ENCODE measurements around the gene ENOX2.

The ENOX2 gene

DNA sequence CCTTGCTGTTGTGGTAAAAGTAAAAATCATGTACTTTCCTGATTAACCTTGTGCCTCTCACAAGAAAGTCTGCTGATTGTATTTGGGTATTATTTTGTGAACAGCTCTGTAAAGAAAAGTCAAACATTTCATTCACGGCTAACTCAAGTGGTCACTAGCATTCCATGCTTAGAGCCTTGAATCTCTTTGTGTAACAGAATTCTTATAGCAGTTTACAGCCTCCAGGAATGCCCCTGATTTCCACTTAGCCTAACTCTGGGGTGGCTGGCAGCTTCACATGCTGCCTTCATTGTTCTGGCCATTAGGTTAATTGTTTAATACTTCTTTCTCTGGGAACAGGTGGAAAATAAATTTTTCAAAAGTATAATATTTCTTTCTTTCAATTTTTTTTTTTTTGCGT, 274.5 kb downstream of the ENOX2 start:
- no CpG with 5 or more reads among the region's 2 CpGs for WGBS (ENCODE audit: extremely low coverage, insufficient coverage, insufficient read length)
- H2BK5ac ChIP-seq (ENCODE audit: low read depth, low read length, poor library complexity): no peak overlapping the region

GRCh38 chrX:130626521-130626920, 276.5 kb downstream of the ENOX2 start:
- DNase-seq: no peak
- Histone ChIP-seq H3K4me1 (ENCODE audit: control insufficient read depth in 1 of 2, insufficient read depth in 2 of 2, low read length in 2 of 2) (no peaks in the 10 kb centered on the region), H3K27me3 (ENCODE audit: insufficient read depth, low read length) (no peaks in the 10 kb centered on the region), H4K8ac (ENCODE audit: low read depth, low read length) (no peak overlapping the region), H3K79me1 (ENCODE audit: low read length) (no peaks in the 10 kb centered on the region), H2AFZ (ENCODE audit: insufficient read depth, low read length, poor library complexity) (no peak overlapping the region), H3K14ac (ENCODE audit: low read length) (no peak overlapping the region), H2BK5ac (ENCODE audit: low read depth, low read length, poor library complexity) (no peak overlapping the region), H4K12ac (ENCODE audit: low read depth, low read length) (no peak overlapping the region), H3K18ac (ENCODE audit: low read length) (no peak overlapping the region), H3K4me2 (ENCODE audit: low read length) (no peak overlapping the region), H3K9ac (ENCODE audit: low read length) (no peak overlapping the region), H3K23ac (ENCODE audit: low read length) (no peak overlapping the region), H3K79me2 (ENCODE audit: control insufficient read depth, insufficient read depth, low read length, poor library complexity) (no peaks in the 10 kb centered on the region), H3K4ac (ENCODE audit: low read depth, low read length) (no peak overlapping the region), H2AK5ac (ENCODE audit: low read length) (no peak overlapping the region), H3K9me3 (ENCODE audit: insufficient read depth, low read depth, low read length) (no peaks in the 10 kb centered on the region), H3K4me3 (ENCODE audit: low read depth, low read length) (no peak overlapping the region), H3K36me3 (ENCODE audit: control insufficient read depth in 1 of 2, insufficient read depth in 2 of 2, low read length in 2 of 2) (no peaks in the 10 kb centered on the region), H2BK12ac (ENCODE audit: low read length) (no peak overlapping the region), H2BK120ac (ENCODE audit: insufficient read depth, low read length, poor library complexity) (no peak overlapping the region), H3K27ac (ENCODE audit: low read depth, low read length) (no peak overlapping the region), H4K91ac (ENCODE audit: low read depth, low read length) (no peak overlapping the region)

More for the DNA sequence above, 274.5 kb downstream of the ENOX2 start:
- Histone ChIP-seq H3K79me2 (ENCODE audit: control insufficient read depth, insufficient read depth, low read length, poor library complexity) (no peaks in the 10 kb centered on the region), H2AK5ac (ENCODE audit: low read length) (no peak overlapping the region), H3K4me2 (ENCODE audit: low read length) (no peak overlapping the region), H3K23ac (ENCODE audit: low read length) (no peak overlapping the region), H4K91ac (ENCODE audit: low read depth, low read length) (no peak overlapping the region), H4K12ac (ENCODE audit: low read depth, low read length) (no peak overlapping the region), H2BK120ac (ENCODE audit: insufficient read depth, low read length, poor library complexity) (no peak overlapping the region), H3K79me1 (ENCODE audit: low read length) (no peaks in the 10 kb centered on the region), H3K4me1 (ENCODE audit: control insufficient read depth in 1 of 2, insufficient read depth in 2 of 2, low read length in 2 of 2) (no peaks in the 10 kb centered on the region), H3K4me3 (ENCODE audit: low read depth, low read length) (no peak overlapping the region), H3K27me3 (ENCODE audit: insufficient read depth, low read length) (no peaks in the 10 kb centered on the region), H3K18ac (ENCODE audit: low read length) (no peak overlapping the region), H3K36me3 (ENCODE audit: control insufficient read depth in 1 of 2, insufficient read depth in 2 of 2, low read length in 2 of 2) (no peaks in the 10 kb centered on the region), H3K14ac (ENCODE audit: low read length) (no peak overlapping the region), H3K9ac (ENCODE audit: low read length) (no peak overlapping the region), H3K4ac (ENCODE audit: low read depth, low read length) (no peak overlapping the region), H2AFZ (ENCODE audit: insufficient read depth, low read length, poor library complexity) (no peak overlapping the region), H3K9me3 (ENCODE audit: insufficient read depth, low read depth, low read length) (no peaks in the 10 kb centered on the region), H2BK12ac (ENCODE audit: low read length) (no peak overlapping the region), H3K27ac (ENCODE audit: low read depth, low read length) (no peak overlapping the region), H4K8ac (ENCODE audit: low read depth, low read length) (no peak overlapping the region)
- no peak for DNase-seq

DNA sequence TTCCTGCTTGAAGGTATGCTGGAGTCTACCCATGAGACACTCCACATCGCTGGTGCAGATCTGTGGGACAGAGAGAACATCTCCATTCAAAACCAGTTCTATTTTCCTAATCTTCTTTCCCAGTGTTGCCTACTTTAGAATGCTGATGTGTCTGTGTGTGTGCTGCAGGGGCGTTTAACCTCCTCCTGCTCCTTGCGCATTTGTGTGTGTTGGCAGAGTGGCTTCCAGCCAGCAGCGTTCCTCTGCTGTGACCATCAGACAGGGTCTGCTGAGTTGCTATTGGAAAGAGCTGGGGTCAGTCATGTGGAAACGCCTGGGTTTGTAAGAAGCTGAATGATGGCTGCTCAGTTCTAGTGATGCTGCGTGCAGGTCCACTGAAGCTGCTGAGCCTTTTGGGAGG, 277.6 kb downstream of the ENOX2 start:
- H4K8ac ChIP-seq (ENCODE audit: low read depth, low read length): no peak overlapping the region
- H3K79me1 ChIP-seq (ENCODE audit: low read length): no peaks in the 10 kb centered on the region
- H3K14ac ChIP-seq (ENCODE audit: low read length): no peak overlapping the region
- H3K9ac ChIP-seq (ENCODE audit: low read length): no peak overlapping the region
- no peak overlapping the region for H3K4me2 ChIP-seq (ENCODE audit: low read length)
- H2BK5ac ChIP-seq (ENCODE audit: low read depth, low read length, poor library complexity): no peak overlapping the region
- no peak overlapping the region for H3K4me3 ChIP-seq (ENCODE audit: low read depth, low read length)
- no peak overlapping the region for H3K4ac ChIP-seq (ENCODE audit: low read depth, low read length)
- H4K91ac ChIP-seq (ENCODE audit: low read depth, low read length): no peak overlapping the region
- no peaks in the 10 kb centered on the region for H3K27me3 ChIP-seq (ENCODE audit: insufficient read depth, low read length)
- H2AK5ac ChIP-seq (ENCODE audit: low read length): no peak overlapping the region
- no peak overlapping the region for H2BK120ac ChIP-seq (ENCODE audit: insufficient read depth, low read length, poor library complexity)
- no peak for DNase-seq
- no peak overlapping the region for H3K27ac ChIP-seq (ENCODE audit: low read depth, low read length)
- no peaks in the 10 kb centered on the region for H3K36me3 ChIP-seq (ENCODE audit: control insufficient read depth in 1 of 2, insufficient read depth in 2 of 2, low read length in 2 of 2)
- no peaks in the 10 kb centered on the region for H3K79me2 ChIP-seq (ENCODE audit: control insufficient read depth, insufficient read depth, low read length, poor library complexity)
- no peak overlapping the region for H3K23ac ChIP-seq (ENCODE audit: low read length)
- no peak overlapping the region for H2BK12ac ChIP-seq (ENCODE audit: low read length)
- no peaks in the 10 kb centered on the region for H3K9me3 ChIP-seq (ENCODE audit: insufficient read depth, low read depth, low read length)
- H4K12ac ChIP-seq (ENCODE audit: low read depth, low read length): no peak overlapping the region
- no peak overlapping the region for H3K18ac ChIP-seq (ENCODE audit: low read length)
- H2AFZ ChIP-seq (ENCODE audit: insufficient read depth, low read length, poor library complexity): no peak overlapping the region
- WGBS (ENCODE audit: extremely low coverage, insufficient coverage, insufficient read length): no CpG with 5 or more reads among the region's 6 CpGs
- H3K4me1 ChIP-seq (ENCODE audit: control insufficient read depth in 1 of 2, insufficient read depth in 2 of 2, low read length in 2 of 2): no peaks in the 10 kb centered on the region

- H3K79me1 ChIP-seq (ENCODE audit: low read length): no peaks in the 10 kb centered on the region
- no peaks in the 10 kb centered on the region for H3K36me3 ChIP-seq (ENCODE audit: control insufficient read depth in 1 of 2, insufficient read depth in 2 of 2, low read length in 2 of 2)
- no peak overlapping the region for H3K14ac ChIP-seq (ENCODE audit: low read length)
- no peak overlapping the region for H2AFZ ChIP-seq (ENCODE audit: insufficient read depth, low read length, poor library complexity)
- H4K8ac ChIP-seq (ENCODE audit: low read depth, low read length): no peak overlapping the region
- no peak overlapping the region for H3K27ac ChIP-seq (ENCODE audit: low read depth, low read length)
- no peaks in the 10 kb centered on the region for H3K4me1 ChIP-seq (ENCODE audit: control insufficient read depth in 1 of 2, insufficient read depth in 2 of 2, low read length in 2 of 2)
- no peak overlapping the region for H2AK5ac ChIP-seq (ENCODE audit: low read length)
- no peaks in the 10 kb centered on the region for H3K27me3 ChIP-seq (ENCODE audit: insufficient read depth, low read length)
- no peaks in the 10 kb centered on the region for H3K79me2 ChIP-seq (ENCODE audit: control insufficient read depth, insufficient read depth, low read length, poor library complexity)
- H2BK5ac ChIP-seq (ENCODE audit: low read depth, low read length, poor library complexity): no peak overlapping the region
- WGBS (ENCODE audit: extremely low coverage, insufficient coverage, insufficient read length): no CpG with 5 or more reads among the region's 4 CpGs
- H2BK120ac ChIP-seq (ENCODE audit: insufficient read depth, low read length, poor library complexity): no peak overlapping the region
- no peak for DNase-seq
- no peak overlapping the region for H3K4ac ChIP-seq (ENCODE audit: low read depth, low read length)
- no peak overlapping the region for H4K91ac ChIP-seq (ENCODE audit: low read depth, low read length)
- H3K9ac ChIP-seq (ENCODE audit: low read length): no peak overlapping the region
- H3K23ac ChIP-seq (ENCODE audit: low read length): no peak overlapping the region
- H3K18ac ChIP-seq (ENCODE audit: low read length): no peak overlapping the region
- no peaks in the 10 kb centered on the region for H3K9me3 ChIP-seq (ENCODE audit: insufficient read depth, low read depth, low read length)
- no peak overlapping the region for H2BK12ac ChIP-seq (ENCODE audit: low read length)
- no peak overlapping the region for H4K12ac ChIP-seq (ENCODE audit: low read depth, low read length)
- H3K4me2 ChIP-seq (ENCODE audit: low read length): no peak overlapping the region
- no peak overlapping the region for H3K4me3 ChIP-seq (ENCODE audit: low read depth, low read length)
Measured at GRCh38 chrX:130623518-130623917, 279.5 kb downstream of the ENOX2 start.

Data from trophoblast cell (in vitro differentiated cells and primary cell).